ENCODE results near the gene IFNGR2. TPM values are rescaled to one million over a fixed set of nuclear protein-coding genes. Genes with fewer than 3 reads are reported as not detected.

Gene IFNGR2
- total and polyA plus RNA-seq, 2 of the 8 experiments (the other 6 are each of a cell fraction or from before 2014, with no cell fraction given), result 36.0 to 46.4 TPM

- H3K18ac ChIP-seq (ENCODE audit: extremely low read depth, low read length), result no peak overlapping the region
- H4K8ac ChIP-seq (ENCODE audit: extremely low read depth, insufficient read depth, low read length), result no peak overlapping the region; the same call in 1 of the 2 replicates
- no peaks in the 10 kb centered on the region for H3K27me3 ChIP-seq (replicated peaks in 1 of 4; ENCODE audit: control insufficient read depth in 3 of 4, extremely low read depth in 1 of 4, insufficient read depth in 3 of 4, low read length in 3 of 4)
- H2BK20ac ChIP-seq (ENCODE audit: low read length), result no peak overlapping the region
- no peak overlapping the region for H3K4me2 ChIP-seq (ENCODE audit: insufficient read depth in 1 of 2, low read depth in 2 of 2, low read length in 2 of 2)
- H3K79me2 ChIP-seq (ENCODE audit: control insufficient read depth in 1 of 2, insufficient read depth in 2 of 2, low read length in 2 of 2), result no peaks in the 10 kb centered on the region
- H3K4me3 ChIP-seq (ENCODE audit: extremely low read depth in 1 of 4, insufficient read depth in 2 of 4, low read depth in 3 of 4, low read length in 4 of 4), result no peak overlapping the region
- DNase-seq (ENCODE audit: low read depth in 1 of 2, low spot score in 2 of 2) (no peak), FAIRE-seq (no peak)
- H3K9ac ChIP-seq (replicated peaks in 1 of 4; ENCODE audit: extremely low read depth in 1 of 4, low read depth in 3 of 4, low read length in 3 of 4), result no peak overlapping the region
- no peak overlapping the region for H3K56ac ChIP-seq (replicated peaks; ENCODE audit: insufficient read length, low read depth, low read length)
- H2BK15ac ChIP-seq (ENCODE audit: low read length), result no peak overlapping the region
- no peaks in the 10 kb centered on the region for H3K9me3 ChIP-seq (ENCODE audit: insufficient read depth in 2 of 2, low read depth in 1 of 2, low read length in 1 of 2)
- ChIA-PET CTCF (ENCODE audit: partially characterized antibody) (interaction anchor here (0.6 to 1.9 kb wide), 9 partner anchors 13 to 609 kb away, joined by 3 to 6 read pairs (median 3); no protein-coding TSS in a partner anchor), POLR2A (ENCODE audit: partially characterized antibody) (interaction anchor here (0.9 to 1.2 kb wide), 2 partner anchors 18 to 32 kb away, joined by 3 to 4 read pairs; no protein-coding TSS in a partner anchor)
- H3K4ac ChIP-seq (replicated peaks; ENCODE audit: insufficient read length, low read depth, low read length), result no peak overlapping the region
- H2BK120ac ChIP-seq (replicated peaks; ENCODE audit: low read depth, low read length), result no peak overlapping the region
- H3K14ac ChIP-seq (ENCODE audit: insufficient read length), result no peak overlapping the region
- H2BK5ac ChIP-seq (ENCODE audit: low read depth, low read length), result no peak overlapping the region
- no peaks in the 10 kb centered on the region for H3K4me1 ChIP-seq (replicated peaks in 1 of 4; ENCODE audit: control insufficient read depth in 3 of 4, insufficient read depth in 4 of 4, low read length in 3 of 4)
- no peak overlapping the region for H4K5ac ChIP-seq (ENCODE audit: insufficient read length, low read depth, low read length)
- H2AFZ ChIP-seq (ENCODE audit: low read length), result no peak overlapping the region
- H3K79me1 ChIP-seq (ENCODE audit: low read depth, low read length), result no peaks in the 10 kb centered on the region
- no peaks in the 10 kb centered on the region for H4K20me1 ChIP-seq (replicated peaks in 1 of 2; ENCODE audit: control insufficient read depth in 1 of 2, insufficient read depth in 2 of 2, low read length in 2 of 2)
- no peak overlapping the region for H2BK12ac ChIP-seq (ENCODE audit: low read depth, low read length)
- H4K91ac ChIP-seq (replicated peaks; ENCODE audit: insufficient read length, low read length), result no peak overlapping the region
- peaks cover 0 to 5% (median 2%) of the 10 kb centered on the region in 4 experiments; a peak in 3 of 8 replicates for H3K36me3 ChIP-seq (ENCODE audit: control insufficient read depth in 2 of 4, insufficient read depth in 4 of 4, low read length in 3 of 4)
- H3K27ac ChIP-seq (ENCODE audit: low read depth, low read length), result no peak overlapping the region
- 90% methylated on average over 11 of the region's 11 CpGs; no CpG with 5 or more reads in 1 of the 2 experiments for WGBS, 2 experiments (ENCODE audit: extremely low coverage in 1 of 2, insufficient coverage in 1 of 2, insufficient read length in 1 of 2, insufficient replicate concordance in 2 of 2, low coverage in 1 of 2, low lambda C conversion rate in 2 of 2, missing lambda C conversion rate in 1 of 2)
- H2AK5ac ChIP-seq (ENCODE audit: low read depth, low read length), result no peak overlapping the region
- no peaks in the 10 kb centered on the region for H3K23me2 ChIP-seq (ENCODE audit: low read depth, low read length)
- H3K23ac ChIP-seq (ENCODE audit: insufficient read length), result no peak overlapping the region
- TF ChIP-seq TEAD4 (IDR thresholded peaks at IDR 0.05; ENCODE audit: low read depth, low read length) (no peak), ATF2 (IDR thresholded peaks at IDR 0.05; ENCODE audit: low read length) (no peak), CHD1 (IDR thresholded peaks at IDR 0.05; ENCODE audit: low read depth, low read length) (no peak), SP4 (IDR thresholded peaks at IDR 0.05; ENCODE audit: low read length) (no peak), SUZ12 (IDR thresholded peaks at IDR 0.05; ENCODE audit: low read length) (no peak), EZH2 (IDR thresholded peaks at IDR 0.05; ENCODE audit: low read depth, low read length, severe bottlenecking) (no peak), CREB1 (IDR thresholded peaks at IDR 0.05) (no peak), TAF1 (IDR thresholded peaks at IDR 0.05; ENCODE audit: low read depth, low read length) (no peak), POLR2AphosphoS5 (IDR thresholded peaks at IDR 0.05; ENCODE audit: low read depth, low read length) (no peak), CHD2 (IDR thresholded peaks at IDR 0.05; ENCODE audit: low read length) (no peak), SAP30 (IDR thresholded peaks at IDR 0.05; ENCODE audit: insufficient read depth, insufficient replicate concordance, low read length) (no peak)
These were observed 38.6 kb downstream of the IFNGR2 start for GRCh38 chr21:33441489-33442477.
